Endothelial cell of umbilical vein (primary cell): ENCODE results near the gene AQP1. TPM values are rescaled to one million over a fixed set of nuclear protein-coding genes. Genes with fewer than 3 reads are reported as not detected.

Experiments used
- BruUV-seq: library from RNA; stranded (reverse); fragments of 400-500 nt; replicated peaks from 2 replicates; lab custom pipeline; 2021; lab: Mats Ljungman, UMichigan
- CTCF ChIA-PET: fragments of 300-600, 350-600 bp; sonication (Branson Sonifier 250); formaldehyde crosslinking; loops from one replicate; lab custom pipeline; 2021; ENCODE audit warnings: antibody characterized with exemption, inconsistent platforms; lab: Charles Lee
- POLR2A ChIA-PET: fragments of 300-600, 350-600 bp; sonication (Branson Sonifier 250); formaldehyde crosslinking; loops from one replicate; lab custom pipeline; 2021; ENCODE audit warnings: antibody characterized with exemption, inconsistent platforms; lab: Charles Lee
- DNase-seq: peaks from one replicate; pipeline ENCODE4 v3.0.0-alpha.2; 2011; ENCODE audit warnings: low read depth, low spot score
- FAIRE-seq: peaks from 2 replicates; lab custom pipeline; 2011; peaks lifted over from hg19 to GRCh38; lab: Jason Lieb, UNC
- H2AFZ ChIP-seq: 2 replicates; pipeline ENCODE4 v1.6.0; 2012; ENCODE audit warnings: low read depth, low read length, control low read depth, inconsistent platforms
- H3K27ac ChIP-seq: 2 replicates; pipeline ENCODE4 v1.5.1; 2011; ENCODE audit warnings: low read depth, mild to moderate bottlenecking, control low read depth, low read length, moderate library complexity; ENCODE audit not compliant: insufficient read depth
- H3K27me3 ChIP-seq, 2 experiments: 2 replicates each; pipeline versions ENCODE4 v1.6.0 to v1.6.1; 2011; ENCODE audit warnings: low read length in 2 of 2, mixed read lengths in 1 of 2; ENCODE audit not compliant: control insufficient read depth in 2 of 2, insufficient read depth in 2 of 2
- H3K36me3 ChIP-seq, 2 experiments: 2 replicates in 1 of 2; 3 replicates in 1 of 2; pipeline ENCODE4 v1.5.1; 2011; ENCODE audit warnings: low read length in 2 of 2, mild to moderate bottlenecking in 1 of 2, moderate library complexity in 1 of 2; ENCODE audit not compliant: control insufficient read depth in 2 of 2, insufficient read depth in 2 of 2; ENCODE audit errors: extremely low read depth in 1 of 2
- H3K4me1 ChIP-seq: 3 replicates; pipeline ENCODE4 v1.5.1; 2011; ENCODE audit warnings: mild to moderate bottlenecking, low read length; ENCODE audit not compliant: control insufficient read depth, insufficient read depth; ENCODE audit errors: extremely low read depth
- H3K4me2 ChIP-seq: 2 replicates; pipeline ENCODE4 v1.6.1; 2011; ENCODE audit warnings: low read length, control low read depth, mixed read lengths; ENCODE audit not compliant: insufficient read depth
- H3K4me3 ChIP-seq, 3 experiments: fragments of 200-600 bp in 1 of 3; sonication (generic), shearing (Covaris generic) in 1 of 3; replicated peaks in 1 of 3; 2 replicates each; pipeline ENCODE4 v1.5.1; 2011 to 2016; ENCODE audit warnings: control low read depth in 3 of 3, low read length in 3 of 3, mild to moderate bottlenecking in 2 of 3, inconsistent platforms in 1 of 3, low read depth in 1 of 3, moderate library complexity in 1 of 3; ENCODE audit not compliant: insufficient read depth in 1 of 3
- H3K79me2 ChIP-seq: 2 replicates; pipeline ENCODE4 v1.6.0; 2012; ENCODE audit warnings: low read length, inconsistent platforms; ENCODE audit not compliant: control insufficient read depth, insufficient read depth
- H3K9ac ChIP-seq: replicated peaks from 2 replicates; pipeline ENCODE3; 2011; ENCODE audit warnings: low read length, control low read depth; ENCODE audit not compliant: insufficient read depth; ENCODE audit errors: extremely low read depth
- H3K9me1 ChIP-seq: replicated peaks from 3 replicates; pipeline ENCODE4 v1.6.0; 2011; ENCODE audit warnings: mild to moderate bottlenecking, low read length; ENCODE audit not compliant: control insufficient read depth, insufficient read depth; ENCODE audit errors: extremely low read depth
- H3K9me3 ChIP-seq: replicated peaks from 2 replicates; pipeline ENCODE4 v1.5.1; 2012; ENCODE audit warnings: low read length, inconsistent platforms; ENCODE audit not compliant: control insufficient read depth, insufficient read depth
- H4K20me1 ChIP-seq: replicated peaks from 2 replicates; pipeline ENCODE3; 2011; ENCODE audit warnings: mild to moderate bottlenecking, low read length; ENCODE audit not compliant: control insufficient read depth, insufficient read depth; ENCODE audit errors: extremely low read depth
- EZH2 ChIP-seq: IDR thresholded peaks from 2 replicates; pipeline ENCODE4 v1.6.1; 2012; ENCODE audit warnings: borderline replicate concordance, low read depth, mild to moderate bottlenecking, moderate library complexity, low read length, inconsistent platforms; ENCODE audit not compliant: severe bottlenecking
- FOS ChIP-seq: IDR thresholded peaks from 2 replicates; pipeline ENCODE4 v1.6.1; 2011; ENCODE audit warnings: mild to moderate bottlenecking, low read length, moderate library complexity, borderline replicate concordance; ENCODE audit not compliant: insufficient read depth
- GATA2 ChIP-seq: IDR thresholded peaks from 2 replicates; pipeline ENCODE4 v1.7.0; 2011; ENCODE audit warnings: low read depth, mild to moderate bottlenecking, moderate library complexity, mixed read lengths, low read length; ENCODE audit not compliant: insufficient read length, insufficient read depth
- JUN ChIP-seq: IDR thresholded peaks from 2 replicates; pipeline ENCODE4 v1.6.1; 2011; ENCODE audit warnings: borderline replicate concordance, low read depth; ENCODE audit not compliant: insufficient read length, insufficient read depth
- MAX ChIP-seq: IDR thresholded peaks from 2 replicates; pipeline ENCODE4 v1.6.1; 2011; ENCODE audit not compliant: insufficient read depth, insufficient read length
- MYC ChIP-seq: IDR thresholded peaks from one replicate; pipeline ENCODE4 v1.6.1; 2011; ENCODE audit warnings: mild to moderate bottlenecking, low read depth, low read length
- POLR2A ChIP-seq: IDR thresholded peaks from 2 replicates; pipeline ENCODE4 v1.6.1; 2012; ENCODE audit warnings: low read depth, mild to moderate bottlenecking, control low read depth, low read length
- POLR2AphosphoS5 ChIP-seq: IDR thresholded peaks from 2 replicates; pipeline ENCODE4 v1.6.1; 2012; ENCODE audit warnings: low read depth, mild to moderate bottlenecking, control low read depth, low read length, moderate library complexity; ENCODE audit not compliant: insufficient read depth
- dilution Hi-C: fragments of 300-500 bp; cut with MboI; formaldehyde crosslinking; loops from one replicate; pipeline ENCODE4 v1.15.0; 2019; ENCODE audit warnings: low sequenced_read_pairs; ENCODE audit not compliant: extremely low pct_ligation_motif_present
- intact Hi-C: fragments of 100-400 bp; cut with micrococcal nuclease; formaldehyde crosslinking; loops from one replicate; pipeline ENCODE4 v1.10.0; 2022
- polyA plus RNA-seq, 4 experiments: library from polyadenylated mRNA; depleted of rRNA in 3 of 4; stranded (reverse) in 3 of 4; unstranded in 1 of 4; fragments of >200 nt; gene quantifications; 2 replicates each; pipeline versions ENCODE4 v1.2.1 to v1.2.3, GENCODE V29; 2011 to 2012; ENCODE audit warnings: missing spikeins in 1 of 4
- total RNA-seq: library from RNA; stranded (reverse); gene quantifications from 2 replicates; pipeline ENCODE4 v1.2.3, GENCODE V29; 2021
- TF ChIP-seq, protein P1 (sequence below), 2 donors: IDR thresholded peaks; 1 replicate in 1 of 2; 2 replicates in 1 of 2; pipeline ENCODE4 v1.5.1; 2011; ENCODE audit warnings: low read length in 2 of 2, mild to moderate bottlenecking in 2 of 2, moderate library complexity in 2 of 2, control low read depth in 1 of 2, inconsistent platforms in 1 of 2, low read depth in 1 of 2; ENCODE audit not compliant: insufficient read depth in 1 of 2; ENCODE audit errors: extremely low read depth in 1 of 2

Gene AQP1
- total and polyA plus RNA-seq, 2 donors (not counting 3 experiments of a cell fraction or from before 2014, with no cell fraction given) = 11.7 to 15.9 TPM

DNA sequence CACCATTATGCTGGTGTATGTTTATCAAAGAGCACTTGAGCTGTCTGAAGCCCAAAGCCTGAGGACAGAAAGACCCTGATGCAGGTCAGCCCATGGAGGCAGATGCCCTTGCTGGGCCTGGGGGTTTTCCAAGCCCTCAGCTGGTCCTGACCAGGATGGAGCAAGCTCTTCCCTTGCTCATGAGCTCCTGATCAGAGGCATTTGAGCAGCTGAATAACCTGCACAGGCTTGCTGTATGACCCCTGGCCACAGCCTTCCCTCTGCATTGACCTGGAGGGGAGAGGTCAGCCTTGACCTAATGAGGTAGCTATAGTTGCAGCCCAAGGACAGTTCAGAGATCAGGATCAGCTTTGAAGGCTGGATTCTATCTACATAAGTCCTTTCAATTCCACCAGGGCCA, 13.0 kb downstream of the AQP1 start:
- Histone ChIP-seq H4K20me1 (no peaks in the 10 kb centered on the region), H3K9me3 (no peaks in the 10 kb centered on the region), H3K27ac (no peak overlapping the region), H3K4me1 (peaks cover 24% of the 10 kb centered on the region), H3K4me3 (no peak overlapping the region), H3K4me2 (no peak overlapping the region), H3K27me3 (no peaks in the 10 kb centered on the region), H3K9ac (no peak overlapping the region), H2AFZ (no peak overlapping the region), H3K9me1 (no peaks in the 10 kb centered on the region), H3K79me2 (no peaks in the 10 kb centered on the region), H3K36me3 (peaks cover 0 to 5% of the 10 kb centered on the region in 2 experiments)
- CTCF ChIA-PET = interaction anchor here (0.8 to 1.4 kb wide), 2 partner anchors 14 to 18 kb away, joined by 3 to 12 read pairs; no protein-coding TSS in a partner anchor
- POLR2A ChIA-PET = no interaction called here
- DNase-seq (no peak), FAIRE-seq (no peak)
- TF ChIP-seq MAX (no peak), FOS (no peak), GATA2 (no peak), MYC (no peak), POLR2AphosphoS5 (no peak), POLR2A (no peak), JUN (no peak), EZH2 (no peak)
- TF ChIP-seq, protein P1, sequence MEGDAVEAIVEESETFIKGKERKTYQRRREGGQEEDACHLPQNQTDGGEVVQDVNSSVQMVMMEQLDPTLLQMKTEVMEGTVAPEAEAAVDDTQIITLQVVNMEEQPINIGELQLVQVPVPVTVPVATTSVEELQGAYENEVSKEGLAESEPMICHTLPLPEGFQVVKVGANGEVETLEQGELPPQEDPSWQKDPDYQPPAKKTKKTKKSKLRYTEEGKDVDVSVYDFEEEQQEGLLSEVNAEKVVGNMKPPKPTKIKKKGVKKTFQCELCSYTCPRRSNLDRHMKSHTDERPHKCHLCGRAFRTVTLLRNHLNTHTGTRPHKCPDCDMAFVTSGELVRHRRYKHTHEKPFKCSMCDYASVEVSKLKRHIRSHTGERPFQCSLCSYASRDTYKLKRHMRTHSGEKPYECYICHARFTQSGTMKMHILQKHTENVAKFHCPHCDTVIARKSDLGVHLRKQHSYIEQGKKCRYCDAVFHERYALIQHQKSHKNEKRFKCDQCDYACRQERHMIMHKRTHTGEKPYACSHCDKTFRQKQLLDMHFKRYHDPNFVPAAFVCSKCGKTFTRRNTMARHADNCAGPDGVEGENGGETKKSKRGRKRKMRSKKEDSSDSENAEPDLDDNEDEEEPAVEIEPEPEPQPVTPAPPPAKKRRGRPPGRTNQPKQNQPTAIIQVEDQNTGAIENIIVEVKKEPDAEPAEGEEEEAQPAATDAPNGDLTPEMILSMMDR (IDR thresholded peaks at IDR 0.05; ENCODE audit: extremely low read depth in 1 of 2, insufficient read depth in 1 of 2, low read depth in 1 of 2, low read length in 2 of 2) = no peak
- dilution Hi-C loops (no loop called here), intact Hi-C loops (no loop called here)
- BruUV-seq = no TSS peak
